Right lobe of liver (tissue), 4 donors: Measurements from ENCODE around the gene SPATA24.

ENCODE experiments used
- CTCF ChIP-seq, 4 donors: fragments of 200-600 bp in 3 of 4; fragments of 450-650 bp in 1 of 4; IDR thresholded peaks; one replicate each; pipeline versions ENCODE4 v1.5.1 to v1.8.0; 2016 to 2022; ENCODE audit warnings: antibody characterized with exemption in 4 of 4, mild to moderate bottlenecking in 2 of 4
- POLR2A ChIP-seq: fragments of 450-650 bp; IDR thresholded peaks from one replicate; pipeline ENCODE4 v1.6.1; 2017; ENCODE audit warnings: antibody characterized with exemption, mild to moderate bottlenecking
- donor health status: DM: no; HTN: no; CAD: no.
- donor health status: DM: no; HTN: no; CAD: no.
- donor health status: DM: no; HTN: yes; CAD: no.

GRCh38 chr5:139413153-139413552 lies 9.3 kb upstream of the SPATA24 start:
- TF ChIP-seq POLR2A, result no peak
- no peak for TF ChIP-seq CTCF (IDR thresholded peaks at IDR 0.05)
